SJSA1 (cell line): ENCODE results near the gene SDR42E2. TPM values are rescaled to one million over a fixed set of nuclear protein-coding genes. Genes with fewer than 3 reads are reported as not detected.

Experiments used
- DNase-seq, 2 experiments: peaks; one replicate each; pipeline ENCODE4 v3.0.0-alpha.2; 2015 to 2020; ENCODE audit warnings: low spot score in 2 of 2, low read depth in 1 of 2
- H3K27ac ChIP-seq: fragments of 250-450 bp; sonication (Bioruptor Pico); 2 replicates; pipeline ENCODE4 v1.5.1; 2020; ENCODE audit warnings: mild to moderate bottlenecking, moderate library complexity
- H3K27me3 ChIP-seq: fragments of 250-450 bp; sonication (Bioruptor Pico); replicated peaks from 2 replicates; pipeline ENCODE4 v1.5.1; 2020; ENCODE audit warnings: mild to moderate bottlenecking, moderate library complexity
- H3K36me3 ChIP-seq: fragments of 250-450 bp; sonication (Bioruptor Pico); 2 replicates; pipeline ENCODE4 v1.5.1; 2020; ENCODE audit warnings: mild to moderate bottlenecking
- H3K4me1 ChIP-seq: fragments of 250-450 bp; sonication (Bioruptor Pico); replicated peaks from 2 replicates; pipeline ENCODE4 v1.6.1; 2021; ENCODE audit warnings: mild to moderate bottlenecking
- H3K4me3 ChIP-seq: fragments of 250-450 bp; sonication (Bioruptor Pico); 2 replicates; pipeline ENCODE4 v1.5.1; 2020; ENCODE audit warnings: mild to moderate bottlenecking
- H3K9me3 ChIP-seq: fragments of 250-450 bp; sonication (Bioruptor Pico); replicated peaks from 2 replicates; pipeline ENCODE4 v1.5.1; 2020; ENCODE audit warnings: mild to moderate bottlenecking
- total RNA-seq: library from RNA; depleted of rRNA; stranded (reverse); fragments of >200 nt; shearing (Covaris generic); gene quantifications from 2 replicates; pipeline ENCODE4 v1.2.3, GENCODE V29; 2014

Gene SDR42E2
- total RNA-seq, 1 experiment from 2014 or later, result not detected

DNA sequence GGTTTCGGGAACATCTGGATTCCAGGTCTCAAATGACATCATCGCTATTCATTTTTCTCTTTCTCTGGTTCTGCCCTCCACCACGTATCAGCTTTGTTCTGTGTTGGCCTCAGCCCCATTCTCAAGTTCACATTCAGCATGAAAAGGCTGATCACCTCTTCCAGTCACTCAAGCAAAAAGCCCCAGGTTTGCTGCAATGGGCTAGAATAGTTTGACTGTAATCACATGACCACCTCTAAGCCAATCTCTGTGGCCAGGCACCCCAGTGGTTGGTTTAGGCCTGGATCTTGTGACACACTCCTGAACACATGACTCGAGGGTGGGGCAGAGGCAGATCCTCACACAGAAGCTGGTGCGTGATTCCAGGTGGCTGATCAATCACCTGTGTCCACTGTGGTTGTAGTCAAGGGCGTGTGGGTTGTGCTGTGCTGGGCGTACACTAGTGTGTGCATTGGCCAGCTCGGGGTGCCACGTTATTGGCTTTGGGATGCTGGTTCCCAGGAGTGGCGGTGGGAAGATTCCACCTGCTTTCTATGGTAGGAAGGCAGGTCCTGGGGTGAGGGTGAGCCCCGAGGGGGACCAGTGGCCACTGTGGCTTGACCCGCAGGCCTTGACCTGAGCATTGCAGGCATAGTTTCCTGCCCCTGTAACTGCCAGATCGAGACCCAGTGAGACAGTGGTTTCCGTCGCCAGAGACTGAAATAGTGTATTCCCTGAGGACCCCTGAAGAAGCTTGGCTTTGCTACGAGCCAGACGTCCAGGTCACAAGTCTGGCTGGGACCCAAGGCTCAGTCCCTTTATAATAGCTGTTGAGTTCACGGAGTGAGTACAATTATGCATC lies 55.8 kb downstream of the SDR42E2 start:
- no peak overlapping the region for H3K4me3 ChIP-seq
- peaks cover 22% of the 10 kb centered on the region for H3K4me1 ChIP-seq
- no peaks in the 10 kb centered on the region for H3K9me3 ChIP-seq
- no peak for DNase-seq
- peaks cover 8% of the 10 kb centered on the region for H3K36me3 ChIP-seq
- H3K27ac ChIP-seq, result no peak overlapping the region
- no peaks in the 10 kb centered on the region for H3K27me3 ChIP-seq

DNA sequence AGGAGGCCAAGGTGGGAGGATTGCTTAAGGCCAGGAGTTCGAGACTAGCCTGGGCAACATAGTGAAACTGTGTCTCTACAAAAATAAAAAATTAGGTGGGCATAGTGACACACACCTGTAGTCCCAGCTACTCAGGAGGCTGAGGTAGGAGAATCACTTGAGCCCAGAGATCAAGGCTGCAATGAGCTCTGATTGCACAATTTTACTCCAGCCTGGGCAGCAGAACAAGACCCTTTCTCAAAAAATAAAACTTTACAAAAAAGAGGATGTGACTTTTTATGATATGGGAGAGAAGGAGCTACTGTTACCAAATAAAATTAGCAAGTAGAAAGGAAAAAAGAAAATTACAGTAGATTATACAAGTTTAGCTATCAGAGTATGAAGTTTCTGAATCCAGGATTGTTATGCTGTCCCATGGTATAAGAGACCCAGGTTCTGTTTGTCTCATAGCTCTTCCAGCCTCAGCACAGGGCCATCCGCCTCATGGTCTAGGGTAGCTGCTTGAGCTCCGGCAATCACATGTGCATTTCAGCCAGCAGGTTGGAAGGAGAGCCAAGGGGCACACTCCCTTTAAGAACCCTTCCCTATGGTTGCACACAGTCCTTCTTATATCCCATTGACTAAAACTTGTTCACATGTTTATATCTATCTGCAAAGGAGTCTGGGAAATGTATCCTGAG lies 57.2 kb downstream of the SDR42E2 start:
- peaks cover 34% of the 10 kb centered on the region for H3K4me1 ChIP-seq
- H3K4me3 ChIP-seq, result no peak overlapping the region
- no peaks in the 10 kb centered on the region for H3K27me3 ChIP-seq
- no peak overlapping the region for H3K27ac ChIP-seq
- DNase-seq, result no peak
- H3K9me3 ChIP-seq, result no peaks in the 10 kb centered on the region
- H3K36me3 ChIP-seq, result peaks cover 8% of the 10 kb centered on the region; the same call in 1 of the 2 replicates

DNA sequence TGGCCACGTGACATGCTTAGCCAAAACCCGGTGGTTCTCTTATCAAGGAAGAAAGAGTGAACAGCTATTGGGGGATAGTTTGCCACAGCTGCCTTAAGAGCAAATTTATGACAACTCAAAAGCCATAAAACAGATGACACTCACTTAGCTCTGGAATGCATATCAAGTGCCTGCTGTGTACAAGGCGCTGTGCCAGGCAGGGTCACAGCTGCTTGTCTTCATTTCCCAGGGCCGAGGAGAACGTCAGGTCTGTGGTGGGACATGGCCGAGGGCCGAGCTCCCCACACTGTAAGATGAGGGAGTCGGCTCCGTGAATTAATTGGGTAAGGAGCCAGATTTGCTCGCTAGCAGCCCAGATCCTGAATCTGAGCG lies 57.7 kb downstream of the SDR42E2 start:
- H3K36me3 ChIP-seq, result peaks cover 2% of the 10 kb centered on the region; the same call in 1 of the 2 replicates
- H3K4me3 ChIP-seq, result no peak overlapping the region
- H3K4me1 ChIP-seq, result peaks cover 29% of the 10 kb centered on the region
- no peaks in the 10 kb centered on the region for H3K9me3 ChIP-seq
- no peak for DNase-seq
- no peaks in the 10 kb centered on the region for H3K27me3 ChIP-seq
- H3K27ac ChIP-seq, result no peak overlapping the region

DNA sequence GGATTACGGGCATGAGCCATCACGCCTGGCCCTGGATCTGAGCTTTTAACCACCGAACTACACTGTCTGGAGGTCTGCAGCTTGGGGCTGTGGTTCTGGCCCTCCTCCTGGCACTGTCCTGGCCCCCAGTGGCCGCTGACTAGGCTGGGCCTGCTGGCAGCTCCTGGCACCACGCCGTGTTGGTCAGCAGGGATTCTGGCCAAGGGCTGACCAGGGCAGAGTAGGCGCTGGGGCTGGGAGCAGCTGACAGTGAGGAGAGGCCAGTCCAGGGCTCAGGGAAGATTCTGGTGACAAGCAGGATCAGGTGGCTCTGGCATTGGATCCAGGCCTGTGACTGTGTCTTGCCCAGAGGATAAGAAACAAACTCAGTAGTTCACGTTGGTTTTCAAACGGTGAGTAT lies 58.4 kb downstream of the SDR42E2 start:
- no peaks in the 10 kb centered on the region for H3K9me3 ChIP-seq
- H3K4me3 ChIP-seq, result no peak overlapping the region
- peaks cover 23% of the 10 kb centered on the region for H3K4me1 ChIP-seq
- no peaks in the 10 kb centered on the region for H3K36me3 ChIP-seq
- no peaks in the 10 kb centered on the region for H3K27me3 ChIP-seq
- no peak for DNase-seq
- H3K27ac ChIP-seq, result no peak overlapping the region

DNA sequence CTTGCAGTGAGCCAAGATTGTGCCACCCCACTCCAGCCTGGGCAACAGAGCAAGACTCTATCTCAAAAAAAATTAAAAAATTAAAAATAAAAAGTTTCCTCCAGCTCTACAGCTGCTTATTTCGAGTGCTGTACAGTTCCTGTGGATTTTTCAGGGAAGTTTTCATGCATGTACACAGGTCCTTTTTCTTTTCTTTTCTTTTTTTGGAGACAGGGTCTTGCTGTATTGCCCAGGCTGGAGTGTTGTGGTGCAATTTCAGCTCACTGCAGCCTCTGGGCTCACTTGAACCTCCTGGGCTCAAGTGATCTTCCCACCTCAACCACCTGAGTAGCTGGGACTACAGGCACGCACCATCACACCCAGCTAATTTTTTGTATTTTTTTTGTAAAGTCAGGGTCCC lies 59.7 kb downstream of the SDR42E2 start:
- no peak for DNase-seq
- no peak overlapping the region for H3K4me3 ChIP-seq
- no peaks in the 10 kb centered on the region for H3K9me3 ChIP-seq
- H3K4me1 ChIP-seq, result peaks cover 12% of the 10 kb centered on the region
- H3K27ac ChIP-seq, result no peak overlapping the region
- H3K36me3 ChIP-seq, result peaks cover 3% of the 10 kb centered on the region; the same call in 1 of the 2 replicates
- no peaks in the 10 kb centered on the region for H3K27me3 ChIP-seq

DNA sequence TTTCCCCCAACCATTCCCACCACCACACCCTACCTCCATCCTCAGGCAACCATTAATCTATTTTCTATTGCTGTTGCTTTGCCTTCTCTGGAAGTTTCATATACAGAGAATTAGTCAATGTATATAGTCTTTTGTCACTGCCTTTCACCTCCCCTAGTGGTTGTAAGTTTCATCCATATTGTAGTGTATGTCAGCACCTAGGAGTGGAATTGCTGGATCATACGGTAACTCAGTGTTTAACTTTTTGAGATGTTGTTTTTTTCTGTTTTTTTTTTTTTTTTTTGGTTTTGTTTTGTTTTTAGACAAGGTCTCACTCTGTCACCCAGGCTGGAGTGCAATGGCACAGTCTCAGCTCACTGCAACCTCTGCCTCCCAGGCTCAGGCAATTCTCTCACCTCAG lies 60.7 kb downstream of the SDR42E2 start:
- no peak overlapping the region for H3K4me3 ChIP-seq

GRCh38 chr16:22225060-22225459 lies 62.8 kb downstream of the SDR42E2 start:
- H3K4me3 ChIP-seq, result no peak overlapping the region
- H3K36me3 ChIP-seq, result peaks cover 11% of the 10 kb centered on the region
- H3K27ac ChIP-seq, result no peak overlapping the region
- DNase-seq, result no peak
- H3K27me3 ChIP-seq, result no peaks in the 10 kb centered on the region
- peaks cover 12% of the 10 kb centered on the region for H3K4me1 ChIP-seq
- H3K9me3 ChIP-seq, result no peaks in the 10 kb centered on the region

More for the DNA sequence above, 60.7 kb downstream of the SDR42E2 start:
- H3K9me3 ChIP-seq, result no peaks in the 10 kb centered on the region
- H3K4me1 ChIP-seq, result peaks cover 12% of the 10 kb centered on the region
- no peaks in the 10 kb centered on the region for H3K27me3 ChIP-seq
- peaks cover 3% of the 10 kb centered on the region; the same call in 1 of the 2 replicates for H3K36me3 ChIP-seq
- no peak for DNase-seq
- H3K27ac ChIP-seq, result no peak overlapping the region

- DNase-seq, result no peak
- H3K27me3 ChIP-seq, result no peaks in the 10 kb centered on the region
- H3K4me3 ChIP-seq, result no peak overlapping the region
- no peak overlapping the region for H3K27ac ChIP-seq
- H3K9me3 ChIP-seq, result no peaks in the 10 kb centered on the region
- H3K4me1 ChIP-seq, result no peaks in the 10 kb centered on the region
- H3K36me3 ChIP-seq, result peaks cover 11% of the 10 kb centered on the region
These were observed 67.6 kb downstream of the SDR42E2 start for GRCh38 chr16:22229889-22230288.

GRCh38 chr16:22232277-22233036 lies 70.2 kb downstream of the SDR42E2 start:
- DNase-seq, result no peak
- Histone ChIP-seq H3K27ac (no peak overlapping the region), H3K36me3 (peaks cover 8% of the 10 kb centered on the region), H3K4me1 (no peaks in the 10 kb centered on the region), H3K4me3 (no peak overlapping the region), H3K9me3 (no peaks in the 10 kb centered on the region), H3K27me3 (no peaks in the 10 kb centered on the region)

DNA sequence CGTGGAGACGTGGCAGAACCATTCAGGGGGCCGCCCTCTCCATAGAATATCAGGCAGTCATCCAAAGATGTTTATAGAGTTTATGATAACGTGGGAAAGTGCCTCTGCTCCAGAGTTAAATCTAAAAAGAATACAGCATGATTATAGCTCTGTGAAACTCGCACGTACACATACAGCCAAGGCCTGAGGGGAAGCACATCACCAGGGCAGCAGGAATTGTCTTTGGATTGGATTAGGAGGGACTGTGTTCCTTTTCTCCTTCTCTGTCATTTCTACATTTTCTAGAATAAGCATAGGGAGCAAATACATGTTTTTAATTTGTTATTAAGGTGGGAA lies 70.7 kb downstream of the SDR42E2 start:
- DNase-seq, result no peak
- Histone ChIP-seq H3K36me3 (peaks cover 9% of the 10 kb centered on the region), H3K9me3 (no peaks in the 10 kb centered on the region), H3K4me3 (no peak overlapping the region), H3K4me1 (no peaks in the 10 kb centered on the region), H3K27me3 (no peaks in the 10 kb centered on the region), H3K27ac (no peak overlapping the region)

DNA sequence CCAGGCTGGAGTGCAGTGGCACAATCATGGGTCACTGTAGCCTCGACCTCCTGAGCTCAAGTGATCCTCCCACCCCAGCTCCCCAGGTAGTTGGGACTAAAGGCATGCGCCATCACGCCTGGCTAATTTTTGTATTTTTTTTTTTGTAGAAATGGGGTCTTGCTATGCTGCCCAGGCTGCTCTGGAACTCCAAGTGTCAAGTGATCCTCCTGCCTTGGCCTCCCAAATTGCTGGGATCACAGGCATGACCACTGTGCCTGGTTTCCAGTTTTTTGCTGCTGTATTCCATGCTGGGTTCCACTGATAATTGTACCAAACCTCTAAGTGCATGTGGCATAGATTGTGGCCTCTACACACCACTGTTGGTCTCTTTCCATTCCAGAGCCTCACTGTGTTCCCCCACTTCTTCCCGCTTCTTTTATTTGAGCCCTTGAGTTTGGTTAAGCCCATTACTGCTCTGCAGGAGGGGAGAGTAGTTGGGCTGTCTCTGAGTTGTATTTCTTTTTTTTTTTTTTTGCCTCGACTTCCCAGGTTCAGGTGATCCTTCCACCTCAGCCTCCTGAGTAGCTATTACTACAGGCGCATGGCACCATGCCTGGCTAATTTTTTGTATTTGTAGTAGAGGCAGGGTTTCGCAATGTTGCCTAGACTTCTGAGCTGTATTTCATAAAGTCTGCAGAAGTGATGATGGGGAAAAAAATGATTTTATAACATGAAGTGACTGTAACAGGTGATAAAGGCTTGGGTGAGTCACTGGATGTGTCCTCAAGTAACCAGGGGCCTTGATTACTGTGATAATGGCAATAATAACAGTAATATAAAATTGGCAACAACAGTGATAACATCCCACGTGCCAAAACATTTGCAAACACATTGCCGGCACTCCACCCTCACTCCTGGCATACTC lies 73.8 kb downstream of the SDR42E2 start:
- Histone ChIP-seq H3K4me3 (no peak overlapping the region), H3K4me1 (no peaks in the 10 kb centered on the region), H3K27ac (no peak overlapping the region), H3K27me3 (no peaks in the 10 kb centered on the region), H3K9me3 (no peaks in the 10 kb centered on the region), H3K36me3 (peaks cover 4% of the 10 kb centered on the region; the same call in 1 of the 2 replicates)
- no peak for DNase-seq

DNA sequence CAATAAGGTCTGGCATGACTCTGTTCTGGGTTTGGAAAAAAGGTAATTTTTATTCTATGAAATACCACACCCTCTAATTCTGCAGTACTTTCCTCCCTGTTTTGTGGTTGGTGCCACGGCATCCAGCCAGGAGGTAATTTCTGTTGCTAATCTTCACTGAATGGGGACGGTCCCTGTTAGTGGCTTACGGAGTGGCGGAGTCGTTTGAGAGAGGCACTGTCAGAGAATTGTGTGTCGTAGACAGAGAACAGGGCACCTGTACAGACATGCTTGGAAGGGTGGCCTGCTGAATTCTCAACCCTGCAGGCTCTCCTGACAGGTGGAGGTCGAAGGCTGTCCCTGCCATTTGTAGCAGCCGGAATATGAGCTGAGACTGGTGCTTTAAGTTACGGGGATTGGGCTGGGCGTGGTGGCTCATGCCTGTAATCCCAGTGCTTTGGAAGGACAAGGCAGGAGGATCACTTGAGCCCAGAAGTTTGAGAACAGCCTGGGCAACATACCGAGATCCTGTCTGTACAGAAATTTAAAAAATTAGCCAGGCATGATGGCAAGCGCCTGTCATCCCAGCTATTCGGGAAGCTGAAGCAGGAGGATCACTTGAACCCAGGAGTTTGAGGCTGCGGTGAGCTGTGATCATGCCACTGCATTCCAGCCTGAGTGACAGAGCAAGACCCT lies 77.0 kb downstream of the SDR42E2 start:
- Histone ChIP-seq H3K27ac (no peak overlapping the region), H3K4me1 (no peaks in the 10 kb centered on the region), H3K4me3 (no peak overlapping the region), H3K9me3 (no peaks in the 10 kb centered on the region), H3K36me3 (peaks cover 4% of the 10 kb centered on the region; the same call in 1 of the 2 replicates), H3K27me3 (no peaks in the 10 kb centered on the region)
- no peak for DNase-seq
